Testis (tissue), 2 donors: ENCODE data around the gene FILIP1L.

ENCODE experiments used
- POLR2A ChIP-seq: fragments of 450-650 bp; IDR thresholded peaks from one replicate; pipeline ENCODE4 v1.6.1; 2017; ENCODE audit warnings: antibody characterized with exemption, mild to moderate bottlenecking, moderate library complexity
- TF ChIP-seq, protein P1 (sequence below), 3 experiments: fragments of 450-650 bp in 2 of 3; fragments of 200-600 bp in 1 of 3; sonication (generic) in 1 of 3; IDR thresholded peaks; one replicate each; pipeline ENCODE4 v1.5.1; 2016 to 2019; ENCODE audit warnings: antibody characterized with exemption in 3 of 3, mild to moderate bottlenecking in 2 of 3, moderate library complexity in 1 of 3

- TF ChIP-seq, protein P1, sequence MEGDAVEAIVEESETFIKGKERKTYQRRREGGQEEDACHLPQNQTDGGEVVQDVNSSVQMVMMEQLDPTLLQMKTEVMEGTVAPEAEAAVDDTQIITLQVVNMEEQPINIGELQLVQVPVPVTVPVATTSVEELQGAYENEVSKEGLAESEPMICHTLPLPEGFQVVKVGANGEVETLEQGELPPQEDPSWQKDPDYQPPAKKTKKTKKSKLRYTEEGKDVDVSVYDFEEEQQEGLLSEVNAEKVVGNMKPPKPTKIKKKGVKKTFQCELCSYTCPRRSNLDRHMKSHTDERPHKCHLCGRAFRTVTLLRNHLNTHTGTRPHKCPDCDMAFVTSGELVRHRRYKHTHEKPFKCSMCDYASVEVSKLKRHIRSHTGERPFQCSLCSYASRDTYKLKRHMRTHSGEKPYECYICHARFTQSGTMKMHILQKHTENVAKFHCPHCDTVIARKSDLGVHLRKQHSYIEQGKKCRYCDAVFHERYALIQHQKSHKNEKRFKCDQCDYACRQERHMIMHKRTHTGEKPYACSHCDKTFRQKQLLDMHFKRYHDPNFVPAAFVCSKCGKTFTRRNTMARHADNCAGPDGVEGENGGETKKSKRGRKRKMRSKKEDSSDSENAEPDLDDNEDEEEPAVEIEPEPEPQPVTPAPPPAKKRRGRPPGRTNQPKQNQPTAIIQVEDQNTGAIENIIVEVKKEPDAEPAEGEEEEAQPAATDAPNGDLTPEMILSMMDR (IDR thresholded peaks at IDR 0.05) = no peak
- TF ChIP-seq POLR2A = no peak
Observed at GRCh38 chr3:100151024-100151707, 36.9 kb upstream of the FILIP1L start.
